Renal cortical epithelial cell (primary cell): ENCODE measurements around the gene ACOXL. TPM values are rescaled to one million over a fixed set of nuclear protein-coding genes. Genes with fewer than 3 reads are reported as not detected.
"Not testable (repeated sequence)": the region's sequence is repeated elsewhere in the genome, so short reads cannot be mapped to it uniquely, and the experiment has no call there.

Experiments
- DNase-seq: peaks from one replicate; pipeline ENCODE4 v3.0.0-alpha.2; 2011; ENCODE audit warnings: low read depth
- total RNA-seq: library from RNA; depleted of rRNA; stranded (reverse); fragments of >200 nt; gene quantifications from 2 replicates; pipeline ENCODE4 v1.2.3, GENCODE V29; 2014

ACOXL gene
- 0.69 TPM in 1 of 2 replicates, not detected in the other for total RNA-seq

- DNase-seq: no peak
Measured at GRCh38 chr2:110732422-110733413, at the start of gene ACOXL. Gene ACOXL, plus strand, starts transcription at chr2:110732573. Its CDS starts 35,817 bp downstream, at chr2:110768390.

GRCh38 chr2:110682872-110683271 lies 49.5 kb upstream of the ACOXL start:
- DNase-seq: no peak

- DNase-seq: not testable (repeated sequence)
Measured at GRCh38 chr2:110687775-110688484, 44.4 kb upstream of the ACOXL start.

- peak; percentile 67 for DNase-seq
Measured at GRCh38 chr2:110688594-110689091, 43.7 kb upstream of the ACOXL start.

GRCh38 chr2:110690083-110690965 lies 42.0 kb upstream of the ACOXL start:
- DNase-seq: no peak

- DNase-seq: no peak
Measured at GRCh38 chr2:110691612-110692258, 40.6 kb upstream of the ACOXL start.

GRCh38 chr2:110695146-110695898 lies 37.1 kb upstream of the ACOXL start:
- not testable (repeated sequence) for DNase-seq

GRCh38 chr2:110698253-110698652 lies 34.1 kb upstream of the ACOXL start:
- DNase-seq: not testable (repeated sequence)

GRCh38 chr2:110702514-110703380 lies 29.6 kb upstream of the ACOXL start:
- no peak for DNase-seq

GRCh38 chr2:110707386-110707965 lies 24.9 kb upstream of the ACOXL start:
- DNase-seq: no peak

- no peak for DNase-seq
Measured at GRCh38 chr2:110708455-110708854, 23.9 kb upstream of the ACOXL start.

- DNase-seq: no peak
Measured at GRCh38 chr2:110712737-110713136, 19.6 kb upstream of the ACOXL start.

GRCh38 chr2:110713513-110714362 lies 18.6 kb upstream of the ACOXL start:
- DNase-seq: peak; percentile 26

GRCh38 chr2:110714452-110715224 lies 17.7 kb upstream of the ACOXL start:
- no peak for DNase-seq

- peak; percentile 7 for DNase-seq
Measured at GRCh38 chr2:110716959-110717645, 15.3 kb upstream of the ACOXL start.

- no peak for DNase-seq
Measured at GRCh38 chr2:110717734-110718133, 14.6 kb upstream of the ACOXL start.
